ENCODE data around the gene AK5. TPM values are rescaled to one million over a fixed set of nuclear protein-coding genes. Genes with fewer than 3 reads are reported as not detected.

The AK5 gene
- total and polyA plus RNA-seq, 2 experiments from 2014 or later: 8.8 to 12.2 TPM

GRCh38 chr1:77447669-77448068 lies 165.8 kb downstream of the AK5 start:
- Mint-ChIP-seq H3K27me3 (ENCODE audit: insufficient read depth, low read depth, poor library complexity) (peaks cover 3% of the 10 kb centered on the region), H3K4me1 (peaks cover 2% of the 10 kb centered on the region; the same call in 1 of the 3 replicates), H3K4me3 (no peak overlapping the region), H3K27ac (no peak overlapping the region), H3K36me3 (ENCODE audit: low read depth) (no peaks in the 10 kb centered on the region), H3K9me3 (no peaks in the 10 kb centered on the region)
- H3K27me3 ChIP-seq (ENCODE audit: insufficient read depth): no peaks in the 10 kb centered on the region
- TF ChIP-seq ZNF462 (CRISPR knock-in tag; IDR thresholded peaks at IDR 0.05) (no peak), REST (IDR thresholded peaks at IDR 0.05; ENCODE audit: unreplicated experiment) (no peak), CTCF (conservative IDR thresholded peaks at IDR 0.05; ENCODE audit: low read depth in 2 of 2) (no peak), NANOG (IDR thresholded peaks at IDR 0.05; ENCODE audit: borderline replicate concordance) (no peak), POLR2AphosphoS5 (IDR thresholded peaks at IDR 0.05; ENCODE audit: low read depth) (no peak), ZNF114 (CRISPR knock-in tag; IDR thresholded peaks at IDR 0.05) (no peak), ETS1 (IDR thresholded peaks at IDR 0.05) (no peak), STAT1 (IDR thresholded peaks at IDR 0.05; ENCODE audit: unreplicated experiment) (no peak), JUNB (IDR thresholded peaks at IDR 0.05; ENCODE audit: unreplicated experiment) (no peak), EZH2 (IDR thresholded peaks at IDR 0.05; ENCODE audit: low read depth, unreplicated experiment) (no peak), ZNF331 (CRISPR knock-in tag; IDR thresholded peaks at IDR 0.05; ENCODE audit: low read depth) (no peak), EZH2phosphoT487 (IDR thresholded peaks at IDR 0.05; ENCODE audit: unreplicated experiment) (no peak), CREB1 (CRISPR knock-in tag; IDR thresholded peaks at IDR 0.05; ENCODE audit: low read depth) (no peak)
- no peaks in the 10 kb centered on the region for H3K79me2 ChIP-seq (replicated peaks; ENCODE audit: insufficient read depth)
- H3F3A ChIP-seq (replicated peaks; ENCODE audit: low read depth): no peaks in the 10 kb centered on the region
- no peaks in the 10 kb centered on the region for H3K9me2 ChIP-seq (ENCODE audit: insufficient read depth)
- no peak overlapping the region for H3K4me2 ChIP-seq
- H2AFZ ChIP-seq: no peak overlapping the region
- DNase-seq (ENCODE audit: low spot score) (no peak), ATAC-seq (no peak)
- no peaks in the 10 kb centered on the region for H4K20me1 ChIP-seq (replicated peaks; ENCODE audit: insufficient read depth)
- no peaks in the 10 kb centered on the region for H3K4me1 ChIP-seq (ENCODE audit: insufficient read depth)
- no peak overlapping the region for H3K4me3 ChIP-seq
- no peak overlapping the region for H3K27ac ChIP-seq (ENCODE audit: low read depth)
- H3K36me3 ChIP-seq (ENCODE audit: insufficient read depth): no peaks in the 10 kb centered on the region

Data from GM23338 (cell line).